Measurements from ENCODE around the gene SLC22A17. TPM values are rescaled to one million over a fixed set of nuclear protein-coding genes. Genes with fewer than 3 reads are reported as not detected.
"Not testable (repeated sequence)": the region's sequence is repeated elsewhere in the genome, so short reads cannot be mapped to it uniquely, and the experiment has no call there.

Gene SLC22A17
- total RNA-seq, result 5.6 TPM

DNA sequence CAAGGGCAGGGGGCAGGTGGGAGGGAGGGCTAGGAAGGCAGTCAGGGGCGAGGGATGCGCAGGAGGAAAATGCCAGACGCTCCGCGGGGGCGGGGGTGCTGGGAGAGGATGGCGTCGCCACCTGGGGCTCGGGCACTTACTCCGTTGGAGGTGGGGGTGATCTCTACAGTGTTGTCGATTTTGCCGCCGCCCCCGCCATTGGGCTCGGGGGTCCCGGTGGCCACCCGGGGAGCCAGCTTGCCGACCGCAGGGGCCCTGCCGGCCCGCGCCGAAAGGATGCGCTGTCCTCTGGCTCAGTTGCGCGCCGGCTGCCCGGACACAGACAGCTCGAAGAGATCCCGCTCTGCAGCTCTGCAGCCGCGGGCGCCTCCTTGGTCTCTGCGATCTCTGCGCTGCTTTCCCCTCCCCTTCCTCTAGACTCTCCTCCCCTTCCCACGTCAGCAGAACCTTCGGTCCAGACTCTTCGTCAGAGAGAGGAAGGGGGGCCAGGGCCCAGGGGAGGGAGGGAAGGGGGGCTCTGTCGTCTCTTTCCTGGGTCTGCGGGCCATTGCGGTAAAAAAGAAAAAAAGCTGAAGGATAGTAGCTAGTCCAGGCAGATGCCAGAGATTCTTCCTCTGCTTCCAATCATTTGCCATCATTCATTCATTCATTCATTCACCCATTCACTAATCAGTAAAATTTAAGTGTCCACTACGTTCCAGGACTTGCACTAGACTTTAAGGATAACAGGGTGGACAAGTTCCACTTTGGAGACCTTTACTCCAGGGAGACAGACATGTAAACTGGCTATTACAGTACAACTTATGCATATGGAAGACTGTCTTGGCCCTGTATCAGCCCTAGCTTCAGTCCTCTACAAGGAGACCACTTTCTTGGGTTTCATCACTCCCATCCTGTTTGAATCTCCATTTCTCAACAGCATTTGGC is at the start of gene SLC22A17:
SLC22A17 (minus strand) TSS at position 382 of the 927 bp plus-strand sequence.
- H3K4me3 ChIP-seq (ENCODE audit: low read length), result peak within 1 kb of the TSS; percentile 20
- H3K4me1 ChIP-seq (ENCODE audit: insufficient read depth, low read length), result peaks cover 8% of the 10 kb centered on the region
- H3K27me3 ChIP-seq (ENCODE audit: insufficient read depth, low read length), result peaks cover 45% of the 10 kb centered on the region
- H3K9me3 ChIP-seq (ENCODE audit: low read depth, low read length), result no peaks in the 10 kb centered on the region

DNA sequence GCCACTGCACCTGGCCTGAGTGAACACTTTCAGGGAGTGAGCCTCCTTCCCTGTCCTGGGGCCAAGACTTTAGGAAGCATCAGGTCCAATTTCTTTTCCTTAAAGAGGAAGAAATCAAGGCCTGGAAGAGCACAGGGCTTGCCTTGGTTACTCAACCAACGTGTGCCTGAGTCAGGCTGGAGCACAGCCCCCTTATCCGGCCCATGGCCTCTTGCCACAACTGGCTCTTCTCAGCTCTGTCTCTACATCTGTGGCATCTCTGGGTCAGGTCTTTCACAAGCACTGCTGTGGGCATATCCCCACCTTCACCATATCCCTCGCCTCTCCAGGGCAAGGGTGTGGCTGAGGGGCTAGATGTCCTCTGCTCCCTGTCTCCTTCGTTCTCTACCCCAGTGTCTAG is 48.6 kb upstream of the SLC22A17 start:
- no peak overlapping the region for H3K4me3 ChIP-seq (ENCODE audit: low read length)
- H3K27me3 ChIP-seq (ENCODE audit: insufficient read depth, low read length), result no peaks in the 10 kb centered on the region
- H3K4me1 ChIP-seq (ENCODE audit: insufficient read depth, low read length), result no peaks in the 10 kb centered on the region
- H3K9me3 ChIP-seq (ENCODE audit: low read depth, low read length), result no peaks in the 10 kb centered on the region

DNA sequence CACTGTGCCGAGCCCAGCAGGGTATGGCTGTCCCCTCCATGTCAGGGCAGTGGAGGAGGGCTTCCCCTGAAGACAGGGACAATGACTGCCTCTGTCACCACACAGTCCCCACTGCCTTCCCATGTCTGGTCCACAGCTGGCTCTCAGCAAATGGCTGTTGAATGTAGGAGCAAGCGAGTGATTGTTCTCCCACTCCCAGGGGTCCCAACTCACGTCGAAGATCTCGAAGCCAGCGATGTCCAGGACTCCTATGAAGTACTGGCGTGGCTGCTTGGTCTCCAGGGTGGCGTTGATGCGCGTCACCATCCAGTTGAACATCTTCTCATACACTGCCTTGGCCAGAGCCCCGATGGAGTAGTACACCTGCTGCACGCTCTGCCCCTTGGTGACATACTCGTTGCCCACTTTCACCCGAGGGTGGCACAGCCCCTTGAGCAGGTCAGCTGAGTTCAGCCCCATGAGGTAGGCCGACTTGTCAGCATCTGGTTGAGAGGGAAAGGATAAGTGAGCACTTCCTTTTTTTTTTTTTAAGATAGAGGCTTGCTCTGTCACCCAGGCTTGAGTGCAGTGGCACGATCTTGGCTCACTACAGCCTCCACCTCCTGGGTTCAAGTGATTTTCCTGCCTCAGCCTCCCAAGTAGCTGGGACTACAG is 47.9 kb upstream of the SLC22A17 start:
- not testable (repeated sequence) for H3K9me3 ChIP-seq (ENCODE audit: low read depth, low read length)

DNA sequence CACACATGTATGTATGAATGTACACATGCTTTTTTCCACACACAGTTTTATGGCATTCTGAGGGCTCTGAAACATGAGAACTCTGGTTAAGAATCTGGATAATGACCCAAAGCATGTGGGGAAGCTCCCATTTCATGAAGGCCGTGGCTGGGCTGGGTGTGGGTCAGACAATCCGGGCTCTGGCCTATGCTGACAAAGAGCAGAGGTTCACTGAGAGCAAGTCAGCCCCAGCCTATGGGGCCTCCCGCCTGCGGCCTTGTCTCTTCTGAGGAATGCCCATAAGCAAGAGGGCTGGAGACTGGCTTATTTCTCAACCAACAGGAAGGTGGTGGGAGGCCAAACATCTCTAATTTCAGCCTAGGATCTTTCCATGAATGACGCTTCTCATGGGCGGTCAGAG is 46.9 kb upstream of the SLC22A17 start:
- Histone ChIP-seq H3K4me1 (ENCODE audit: insufficient read depth, low read length) (no peaks in the 10 kb centered on the region), H3K9me3 (ENCODE audit: low read depth, low read length) (no peaks in the 10 kb centered on the region), H3K4me3 (ENCODE audit: low read length) (no peak overlapping the region), H3K27me3 (ENCODE audit: insufficient read depth, low read length) (no peaks in the 10 kb centered on the region)

More for the DNA sequence above, 47.9 kb upstream of the SLC22A17 start:
- H3K4me3 ChIP-seq (ENCODE audit: low read length); H3K4me1 ChIP-seq (ENCODE audit: insufficient read depth, low read length); H3K27me3 ChIP-seq (ENCODE audit: insufficient read depth, low read length): not testable (repeated sequence)

DNA sequence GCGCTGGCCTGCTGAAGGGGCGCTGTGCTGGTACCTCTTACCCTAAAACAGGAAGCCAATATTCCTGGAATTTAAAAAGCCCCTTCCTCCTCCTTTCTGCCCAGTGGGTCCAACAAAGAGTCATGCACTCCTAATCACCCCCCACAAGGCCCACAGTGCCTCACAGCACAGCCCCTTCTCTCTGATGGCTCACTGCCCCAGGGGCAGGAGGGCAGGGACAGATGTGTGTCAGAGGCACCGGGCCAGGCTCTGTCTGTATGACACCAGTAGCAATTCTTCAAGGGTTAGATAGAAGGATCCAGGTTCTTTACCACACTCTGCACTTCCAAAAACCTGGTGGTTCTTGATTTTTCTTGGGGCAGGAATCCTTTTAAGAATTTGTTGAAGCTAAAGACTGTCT is 46.4 kb upstream of the SLC22A17 start:
- Histone ChIP-seq H3K9me3 (ENCODE audit: low read depth, low read length) (no peaks in the 10 kb centered on the region), H3K4me3 (ENCODE audit: low read length) (no peak overlapping the region), H3K4me1 (ENCODE audit: insufficient read depth, low read length) (no peaks in the 10 kb centered on the region), H3K27me3 (ENCODE audit: insufficient read depth, low read length) (no peaks in the 10 kb centered on the region)

DNA sequence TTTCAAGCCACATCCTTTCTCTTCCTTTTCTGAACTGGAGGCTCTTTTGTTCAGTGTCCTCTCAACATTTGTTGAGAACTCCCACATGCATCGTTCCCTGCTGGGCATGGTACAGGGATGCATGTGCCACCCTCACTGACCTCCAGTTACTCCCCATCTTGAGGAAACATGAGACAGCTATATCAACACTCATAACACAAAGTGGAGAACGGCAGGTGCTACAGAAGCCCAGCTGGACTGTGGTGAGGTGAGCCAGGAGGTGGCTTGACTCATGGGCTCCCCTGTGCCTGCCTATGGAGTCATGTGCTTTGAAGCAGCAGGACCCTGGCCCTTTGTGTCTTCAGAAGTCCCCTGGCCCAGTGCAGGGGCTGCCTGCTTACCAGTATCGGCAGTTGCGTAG is 45.7 kb upstream of the SLC22A17 start:
- H3K4me3 ChIP-seq (ENCODE audit: low read length), result no peak overlapping the region
- no peaks in the 10 kb centered on the region for H3K9me3 ChIP-seq (ENCODE audit: low read depth, low read length)
- no peaks in the 10 kb centered on the region for H3K27me3 ChIP-seq (ENCODE audit: insufficient read depth, low read length)
- no peaks in the 10 kb centered on the region for H3K4me1 ChIP-seq (ENCODE audit: insufficient read depth, low read length)

DNA sequence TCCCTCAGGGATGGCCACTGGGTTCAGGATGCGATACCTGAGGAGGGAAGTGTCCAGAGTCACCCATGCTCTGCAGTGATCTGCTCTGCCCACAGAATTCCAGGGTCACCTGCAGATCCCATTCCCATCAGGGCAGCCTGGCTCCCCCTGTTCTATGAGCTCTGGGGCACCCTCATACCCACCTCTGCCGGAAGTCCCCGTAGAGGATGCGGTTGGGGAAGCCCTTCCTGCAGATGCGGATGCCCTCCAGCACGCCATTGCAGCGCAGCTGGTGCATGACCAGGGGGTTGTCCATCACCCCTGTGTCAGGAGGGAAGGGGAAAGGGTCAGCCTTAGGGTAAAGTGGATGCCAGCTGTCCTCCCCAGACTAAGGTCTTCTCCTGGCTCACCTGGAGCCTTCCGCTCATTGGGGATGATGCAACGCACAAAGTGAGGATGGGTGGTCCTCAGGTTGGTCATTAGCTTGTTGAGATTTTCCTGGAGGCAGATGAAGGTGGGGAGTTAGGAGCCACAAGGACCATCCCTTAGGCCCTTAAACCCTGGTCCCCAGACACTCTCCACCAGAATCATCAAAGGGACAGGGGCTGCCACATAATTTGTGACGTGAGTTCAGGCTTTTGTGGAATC is 44.2 kb upstream of the SLC22A17 start:
- Histone ChIP-seq H3K4me3 (ENCODE audit: low read length) (no peak overlapping the region), H3K27me3 (ENCODE audit: insufficient read depth, low read length) (no peaks in the 10 kb centered on the region), H3K9me3 (ENCODE audit: low read depth, low read length) (no peaks in the 10 kb centered on the region), H3K4me1 (ENCODE audit: insufficient read depth, low read length) (no peaks in the 10 kb centered on the region)

DNA sequence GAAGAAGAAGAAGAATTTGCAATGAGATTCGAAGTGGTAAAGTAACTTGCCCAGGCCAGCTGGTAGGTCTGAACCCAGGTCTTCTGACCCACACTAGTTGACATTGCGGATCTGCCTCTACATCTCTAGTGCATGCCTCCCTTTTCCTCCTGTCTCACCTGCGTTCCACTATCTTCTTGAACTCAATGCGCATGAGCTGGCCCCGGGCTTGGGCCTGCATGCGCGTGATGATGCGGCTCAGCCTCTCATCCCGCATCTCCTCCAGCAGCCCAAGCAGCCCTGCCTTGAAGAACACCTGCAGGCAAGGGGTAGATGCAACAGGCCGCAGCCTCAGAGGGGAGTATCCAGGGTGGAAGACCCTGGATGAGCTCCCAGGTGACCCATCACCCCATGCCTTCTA is 43.4 kb upstream of the SLC22A17 start:
- no peaks in the 10 kb centered on the region for H3K27me3 ChIP-seq (ENCODE audit: insufficient read depth, low read length)
- H3K4me3 ChIP-seq (ENCODE audit: low read length), result no peak overlapping the region
- H3K9me3 ChIP-seq (ENCODE audit: low read depth, low read length), result no peaks in the 10 kb centered on the region
- no peaks in the 10 kb centered on the region for H3K4me1 ChIP-seq (ENCODE audit: insufficient read depth, low read length)

DNA sequence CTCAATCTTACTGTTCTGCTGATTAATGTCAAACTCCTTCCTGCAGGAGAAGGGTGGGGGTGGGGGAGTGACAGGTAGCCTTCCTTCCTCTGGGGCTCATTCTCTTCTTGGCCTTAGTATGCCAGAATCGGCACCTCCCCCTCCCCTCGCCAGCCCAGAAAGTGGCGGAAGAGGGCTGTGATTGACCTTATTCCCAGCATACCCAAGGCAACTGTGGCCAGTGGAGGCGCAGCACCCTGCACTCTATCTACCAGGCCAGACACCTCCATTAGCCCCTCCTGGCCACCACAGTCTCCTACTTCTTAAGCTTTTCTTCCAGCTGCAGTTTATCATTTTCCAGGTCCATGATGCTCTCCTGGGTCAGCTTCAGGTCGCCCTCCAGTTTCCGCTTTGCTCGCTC is 39.9 kb upstream of the SLC22A17 start:
- Histone ChIP-seq H3K27me3 (ENCODE audit: insufficient read depth, low read length) (no peaks in the 10 kb centered on the region), H3K4me3 (ENCODE audit: low read length) (no peak overlapping the region), H3K9me3 (ENCODE audit: low read depth, low read length) (no peaks in the 10 kb centered on the region), H3K4me1 (ENCODE audit: insufficient read depth, low read length) (no peaks in the 10 kb centered on the region)

DNA sequence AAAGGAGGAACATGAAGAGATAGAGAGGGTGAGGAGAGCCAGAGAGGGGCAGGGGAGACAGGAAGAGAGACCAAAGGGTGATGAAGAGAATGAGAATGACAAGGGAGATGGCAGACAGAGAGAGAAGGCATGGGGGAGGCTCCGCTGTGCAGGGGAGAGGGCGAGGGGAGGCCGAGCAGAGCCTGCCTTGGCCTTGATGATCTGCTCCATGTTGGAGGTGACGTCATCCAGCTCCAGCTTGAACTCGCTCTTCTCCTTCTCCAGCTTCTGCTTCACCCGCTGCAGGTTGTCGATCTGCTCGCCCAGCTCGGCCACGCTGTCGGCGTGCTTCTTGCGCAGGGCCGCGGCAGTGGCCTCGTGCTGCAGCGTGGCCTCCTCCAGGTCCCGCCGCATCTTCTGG is 37.2 kb upstream of the SLC22A17 start:
- H3K27me3 ChIP-seq (ENCODE audit: insufficient read depth, low read length); H3K9me3 ChIP-seq (ENCODE audit: low read depth, low read length); H3K4me3 ChIP-seq (ENCODE audit: low read length); H3K4me1 ChIP-seq (ENCODE audit: insufficient read depth, low read length): not testable (repeated sequence)

DNA sequence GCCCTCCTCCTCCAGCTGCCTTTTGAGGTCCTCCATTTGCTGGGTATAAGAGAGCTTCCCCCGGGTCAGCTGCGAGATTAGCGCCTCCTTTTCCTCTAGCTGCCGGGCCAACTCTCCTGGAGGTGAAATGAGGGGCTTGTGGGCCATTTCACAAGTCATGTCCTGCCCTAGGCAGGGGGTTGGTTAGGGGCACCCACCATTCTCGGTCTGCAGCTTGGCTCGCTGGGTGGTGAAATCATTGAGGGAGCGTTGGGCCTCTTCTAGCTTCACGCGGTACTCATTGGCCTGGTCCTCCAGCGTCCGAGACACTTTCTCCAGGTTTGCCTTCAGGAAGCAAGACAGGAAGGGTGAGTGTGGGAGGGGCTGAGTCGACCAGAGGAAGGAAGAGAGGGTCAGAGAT is 36.7 kb upstream of the SLC22A17 start:
- Histone ChIP-seq H3K4me3 (ENCODE audit: low read length) (no peak overlapping the region), H3K4me1 (ENCODE audit: insufficient read depth, low read length) (no peaks in the 10 kb centered on the region), H3K9me3 (ENCODE audit: low read depth, low read length) (no peaks in the 10 kb centered on the region), H3K27me3 (ENCODE audit: insufficient read depth, low read length) (no peaks in the 10 kb centered on the region)

DNA sequence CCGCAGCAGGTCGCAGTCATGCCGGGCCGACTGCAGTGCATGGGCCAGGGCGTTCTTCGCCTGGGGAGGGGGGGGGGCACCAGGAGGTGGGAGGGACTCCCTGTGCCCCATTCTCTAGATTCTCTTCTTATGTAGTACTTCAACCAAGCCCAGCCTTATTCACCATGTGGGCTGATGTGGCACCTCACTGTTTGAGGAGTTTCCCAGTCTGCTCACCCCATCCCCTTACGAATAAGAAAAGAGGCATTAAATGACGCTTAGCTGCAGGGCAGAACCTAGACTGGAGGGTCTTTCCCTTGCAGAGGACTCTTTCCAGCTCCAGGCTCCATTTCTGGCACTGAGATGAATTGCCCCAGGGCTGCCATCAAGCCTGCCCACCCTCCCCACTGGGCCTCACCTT is 36.3 kb upstream of the SLC22A17 start:
- H3K4me3 ChIP-seq (ENCODE audit: low read length), result no peak overlapping the region
- no peaks in the 10 kb centered on the region for H3K4me1 ChIP-seq (ENCODE audit: insufficient read depth, low read length)
- H3K27me3 ChIP-seq (ENCODE audit: insufficient read depth, low read length), result no peaks in the 10 kb centered on the region
- H3K9me3 ChIP-seq (ENCODE audit: low read depth, low read length), result no peaks in the 10 kb centered on the region

DNA sequence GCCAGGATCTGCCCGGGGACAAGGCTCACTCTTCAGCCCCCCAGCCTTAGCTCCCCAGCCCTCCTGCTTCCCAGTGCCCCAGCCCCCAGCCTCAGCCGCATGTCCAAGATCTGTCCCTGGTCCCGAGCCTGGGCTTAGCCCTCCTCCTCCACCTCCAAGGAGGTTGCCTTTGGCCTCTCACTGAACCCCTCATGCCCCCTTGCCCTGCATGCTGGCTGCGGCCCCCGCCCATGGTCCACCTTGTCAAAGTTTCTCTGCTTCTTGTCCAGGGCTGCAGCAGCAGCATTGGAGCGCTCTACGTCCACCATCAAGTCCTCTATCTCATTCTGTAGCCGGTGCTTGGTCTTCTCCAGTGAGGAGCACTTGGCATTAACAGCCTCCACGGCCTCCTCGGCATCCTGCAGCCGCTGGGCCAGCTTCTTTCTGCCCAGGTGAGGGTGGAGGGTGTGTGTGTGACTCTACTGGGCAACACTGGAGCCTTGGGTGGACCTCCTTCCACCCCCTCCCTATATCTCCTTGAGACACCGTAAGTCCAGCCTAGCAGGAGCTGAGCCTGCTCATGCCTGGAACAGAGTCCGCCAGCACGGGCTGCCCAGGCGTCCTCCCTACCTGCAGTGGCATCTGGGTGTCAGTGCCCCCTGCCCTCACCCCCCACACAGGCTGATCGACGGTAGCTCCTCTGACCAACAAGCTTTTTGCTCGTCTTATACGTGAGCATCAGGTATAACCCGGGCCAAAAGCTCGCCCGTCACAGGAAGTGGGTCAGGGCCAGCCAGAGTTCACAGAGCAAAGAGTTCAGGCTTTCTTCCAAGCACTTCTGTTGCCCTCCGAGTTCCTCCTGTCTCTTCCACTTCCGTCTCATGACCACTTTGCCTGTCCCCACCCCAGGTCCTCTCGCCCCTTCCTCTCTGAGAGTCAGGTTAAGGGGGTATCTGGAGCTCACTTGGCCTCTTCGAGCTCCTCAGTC is 35.5 kb upstream of the SLC22A17 start:
- Histone ChIP-seq H3K27me3 (ENCODE audit: insufficient read depth, low read length) (no peaks in the 10 kb centered on the region), H3K4me3 (ENCODE audit: low read length) (no peak overlapping the region), H3K4me1 (ENCODE audit: insufficient read depth, low read length) (no peaks in the 10 kb centered on the region), H3K9me3 (ENCODE audit: low read depth, low read length) (no peaks in the 10 kb centered on the region)

DNA sequence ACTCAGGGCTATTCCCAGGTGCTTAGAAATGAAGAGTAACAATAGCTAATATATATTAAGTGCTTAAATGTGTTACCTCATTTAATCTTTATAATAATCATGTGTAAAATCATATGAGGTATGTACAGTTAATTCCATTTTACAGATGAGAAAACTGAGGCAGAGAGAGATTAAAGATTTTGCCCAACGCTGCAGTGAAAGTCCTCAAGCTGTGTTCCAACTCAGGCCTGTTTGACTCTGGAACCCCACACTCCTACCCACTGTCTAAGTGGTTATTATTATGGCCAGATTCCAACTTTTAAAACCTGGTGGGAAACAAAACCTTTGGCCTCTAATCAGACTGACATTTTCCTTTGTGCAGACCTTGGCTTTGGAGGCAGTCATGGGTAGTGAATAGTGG is 34.3 kb upstream of the SLC22A17 start:
- Histone ChIP-seq H3K4me3 (ENCODE audit: low read length) (no peak overlapping the region), H3K9me3 (ENCODE audit: low read depth, low read length) (no peaks in the 10 kb centered on the region), H3K4me1 (ENCODE audit: insufficient read depth, low read length) (no peaks in the 10 kb centered on the region), H3K27me3 (ENCODE audit: insufficient read depth, low read length) (no peaks in the 10 kb centered on the region)

Data from mononuclear cell (primary cell).